ENCODE results near the gene PCDHGA3. TPM values are rescaled to one million over a fixed set of nuclear protein-coding genes. Genes with fewer than 3 reads are reported as not detected.

PCDHGA3 gene
- total and polyA plus RNA-seq, 9 of the 15 experiments (the other 6 are each of a cell fraction or from before 2014, with no cell fraction given), result 0.13 to 0.28 (median 0.18) TPM; not detected in 2

DNA sequence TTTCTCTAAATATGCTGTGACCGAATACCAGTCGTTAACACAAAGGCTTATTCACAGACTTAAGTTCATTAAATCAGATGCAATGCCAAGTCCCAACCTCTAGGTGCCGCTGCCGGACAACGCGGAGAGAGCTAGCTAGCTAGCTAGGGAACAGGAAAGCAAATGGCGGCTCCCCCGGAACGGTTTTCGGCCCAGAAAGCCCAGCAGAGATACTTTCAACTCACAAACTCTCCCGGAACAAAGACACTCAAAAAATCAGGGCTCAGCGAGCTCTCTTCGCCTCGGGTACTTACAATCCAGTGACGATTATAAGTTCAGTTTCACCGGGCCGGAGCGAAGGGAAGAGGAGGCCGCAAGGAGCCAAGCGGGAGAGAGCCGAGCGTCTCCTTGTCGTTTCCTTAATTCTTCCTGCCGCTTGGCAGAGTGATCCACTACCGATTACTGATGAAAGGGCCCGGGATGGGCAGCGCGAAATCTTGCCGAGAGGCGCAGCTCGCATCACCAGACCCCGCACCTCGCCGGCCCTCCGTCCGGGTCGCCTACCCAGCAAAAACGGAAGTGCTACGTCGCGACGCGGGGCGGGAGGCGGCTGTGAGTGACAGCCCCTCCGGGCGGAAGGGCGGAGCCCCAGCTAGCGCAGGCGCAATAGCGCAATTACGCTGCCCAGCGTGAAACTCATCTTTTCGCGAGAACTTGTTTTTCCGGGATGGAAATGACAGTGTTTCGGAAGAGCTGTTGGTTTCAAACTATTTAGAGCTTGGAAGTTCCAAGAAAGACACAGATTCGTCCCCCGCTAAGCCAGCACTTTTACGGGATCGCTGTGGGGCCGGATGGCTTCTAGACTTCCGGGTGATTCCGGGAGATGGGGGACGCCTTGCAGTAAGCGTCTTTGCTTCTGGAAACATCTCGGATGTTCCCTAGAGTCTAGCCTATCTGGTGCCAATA is 23.1 kb upstream of the PCDHGA3 start, which contains the start of gene TAF7 (continued):
- peak; percentile 40; the same call in 1 of the 2 replicates for TF ChIP-seq TEAD4 (IDR thresholded peaks at IDR 0.05; ENCODE audit: low read length)
- no peak for TF ChIP-seq TEAD4 (CRISPR knock-in tag; IDR thresholded peaks at IDR 0.05; ENCODE audit: borderline replicate concordance)
- no peak for TF ChIP-seq ATF3 (IDR thresholded peaks at IDR 0.05)
- peak; percentile 79; the same call in 1 of the 2 replicates for TF ChIP-seq ATF3 (CRISPR knock-in tag; conservative IDR thresholded peaks at IDR 0.05)
- TF ChIP-seq MBD2 (IDR thresholded peaks at IDR 0.05; ENCODE audit: borderline replicate concordance, low read depth), result peak; percentile 67; the same call in 1 of the 2 replicates
- TF ChIP-seq ZNF143 (CRISPR knock-in tag; IDR thresholded peaks at IDR 0.05), result peak; percentile 44; the same call in 1 of the 2 replicates
- peak; percentile 56; the same call in 1 of the 2 replicates for TF ChIP-seq ZNF79 (CRISPR knock-in tag; IDR thresholded peaks at IDR 0.05; ENCODE audit: low read depth)
- TF ChIP-seq GTF2F1 (IDR thresholded peaks at IDR 0.05; ENCODE audit: low read depth, low read length), result peak; percentile 93
- peak; percentile 95 for TF ChIP-seq BRD4 (IDR thresholded peaks at IDR 0.05)
- no peak for TF ChIP-seq ZC3H11A (IDR thresholded peaks at IDR 0.05; ENCODE audit: low read depth, low read length)
- peak; percentile 93 for TF ChIP-seq SMARCC2 (IDR thresholded peaks at IDR 0.05; ENCODE audit: low read depth)
- TF ChIP-seq MNT (conservative IDR thresholded peaks at IDR 0.05), result peak in 1 of 2 experiments; percentile 35; a peak in 1 of 4 replicates
- peak; percentile 76 for TF ChIP-seq ZNF589 (CRISPR knock-in tag; IDR thresholded peaks at IDR 0.05; ENCODE audit: low read depth)
- peak; percentile 89 for TF ChIP-seq CHD2 (IDR thresholded peaks at IDR 0.05; ENCODE audit: low read depth, low read length)
- TF ChIP-seq GTF2A2 (tag; IDR thresholded peaks at IDR 0.05), result 0 out of 2 replicates have a peak, but pooled peaks have one; percentile 39
- TF ChIP-seq ZNF280A (IDR thresholded peaks at IDR 0.05; ENCODE audit: low read depth, partially characterized antibody), result peak; percentile 21
- TF ChIP-seq HOXB6 (CRISPR knock-in tag; IDR thresholded peaks at IDR 0.05; ENCODE audit: borderline replicate concordance), result no peak
- 0 out of 2 replicates have a peak, but pooled peaks have one; percentile 20 for TF ChIP-seq ZNF764 (CRISPR knock-in tag; IDR thresholded peaks at IDR 0.05; ENCODE audit: low read depth)
- TF ChIP-seq NCOA1 (IDR thresholded peaks at IDR 0.05; ENCODE audit: low read depth), result peak; percentile 22; the same call in 1 of the 2 replicates
- TF ChIP-seq CTCFL (IDR thresholded peaks at IDR 0.05; ENCODE audit: borderline replicate concordance, insufficient read depth, low read depth, low read length, poor library complexity, severe bottlenecking), result peak; percentile 83
- 0 out of 2 replicates have a peak, but pooled peaks have one; percentile 24 for TF ChIP-seq ESRRA (IDR thresholded peaks at IDR 0.05; ENCODE audit: borderline replicate concordance, low read depth)
- no peak for TF ChIP-seq CBFA2T3 (IDR thresholded peaks at IDR 0.05)
